HG03565 (cell line): ENCODE data around the gene UQCR10.
"Not testable (repeated sequence)": the region's sequence is repeated elsewhere in the genome, so short reads cannot be mapped to it uniquely, and the experiment has no call there.

ENCODE experiments used
- ATAC-seq: cut with Tn5 transposase; IDR thresholded peaks from one replicate; pipeline ENCODE4 v1.9.1; 2021; ENCODE audit warnings: mild to moderate bottlenecking, moderate library complexity; ENCODE audit not compliant: unreplicated experiment

UQCR10 gene

GRCh38 chr22:29737251-29738117 is 29.7 kb upstream of the UQCR10 start:
- no peak for ATAC-seq

- no peak for ATAC-seq
Observed at GRCh38 chr22:29738118-29738815, 28.9 kb upstream of the UQCR10 start.

- ATAC-seq, result no peak
Observed at GRCh38 chr22:29739346-29739875, 27.8 kb upstream of the UQCR10 start.

GRCh38 chr22:29740216-29740615 is 27.0 kb upstream of the UQCR10 start:
- no peak for ATAC-seq

- no peak for ATAC-seq
Observed at GRCh38 chr22:29741926-29742325, 25.2 kb upstream of the UQCR10 start.

GRCh38 chr22:29742326-29742725 is 24.8 kb upstream of the UQCR10 start:
- ATAC-seq, result no peak

GRCh38 chr22:29744902-29745301 is 22.3 kb upstream of the UQCR10 start:
- no peak for ATAC-seq

- no peak for ATAC-seq
Observed at GRCh38 chr22:29747832-29748231, 19.3 kb upstream of the UQCR10 start.

- ATAC-seq, result no peak
Observed at GRCh38 chr22:29748248-29748893, 18.8 kb upstream of the UQCR10 start.

- no peak for ATAC-seq
Observed at GRCh38 chr22:29750029-29750428, 17.1 kb upstream of the UQCR10 start.

- ATAC-seq, result no peak
Observed at GRCh38 chr22:29750559-29751538, 16.3 kb upstream of the UQCR10 start.

- ATAC-seq, result no peak
Observed at GRCh38 chr22:29751669-29752068, 15.5 kb upstream of the UQCR10 start.

GRCh38 chr22:29753808-29754657 is 13.1 kb upstream of the UQCR10 start:
- no peak for ATAC-seq

GRCh38 chr22:29754658-29755395 is 12.3 kb upstream of the UQCR10 start:
- ATAC-seq, result not testable (repeated sequence)

GRCh38 chr22:29755889-29756288 is 11.3 kb upstream of the UQCR10 start:
- ATAC-seq, result no peak

GRCh38 chr22:29756341-29756740 is 10.8 kb upstream of the UQCR10 start:
- ATAC-seq, result no peak

- no peak for ATAC-seq
Observed at GRCh38 chr22:29757096-29757495, 10.1 kb upstream of the UQCR10 start.

- no peak for ATAC-seq
Observed at GRCh38 chr22:29758068-29758622, 9.0 kb upstream of the UQCR10 start.
